GM21576 (cell line): ENCODE data around the gene KYNU.
"Not testable (repeated sequence)": the region's sequence is repeated elsewhere in the genome, so short reads cannot be mapped to it uniquely, and the experiment has no call there.

ENCODE experiments used
- ATAC-seq: cut with Tn5 transposase; IDR thresholded peaks from one replicate; pipeline ENCODE4 v1.9.1; 2021; ENCODE audit warnings: mild to moderate bottlenecking, moderate library complexity; ENCODE audit not compliant: unreplicated experiment

KYNU gene

DNA sequence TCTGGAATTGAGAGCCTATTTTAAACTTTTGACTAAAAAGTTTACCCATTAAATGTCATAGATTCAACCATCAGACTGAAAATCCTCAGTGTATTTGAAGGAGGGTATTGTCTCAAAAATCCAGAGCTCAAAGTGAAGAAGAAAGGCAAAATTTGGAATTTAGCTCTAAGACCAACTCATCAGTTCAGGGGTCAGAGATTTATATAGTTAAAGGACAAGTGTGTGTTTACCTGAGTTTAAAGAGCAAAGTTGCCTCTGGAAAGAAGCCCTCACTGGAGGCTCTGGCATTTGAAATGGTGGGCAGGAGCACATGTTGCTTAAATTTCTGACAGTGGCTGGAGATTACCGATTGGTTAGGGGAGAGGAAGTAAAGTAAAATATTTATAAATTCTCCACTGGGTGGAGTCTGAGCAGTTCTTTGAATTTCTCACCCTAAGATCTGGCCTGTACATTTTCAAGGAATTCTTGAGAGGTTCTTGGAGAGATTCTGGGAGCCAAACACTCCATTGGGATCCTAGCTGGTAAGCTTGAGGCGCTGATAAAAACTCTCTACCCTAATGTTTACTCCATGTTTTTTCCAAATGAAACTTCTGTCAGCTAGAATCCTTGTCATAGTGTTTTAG lies at the start of gene KYNU:
KYNU (plus strand) TSS at position 449 of the 623 bp plus-strand sequence. CDS start 7,704 bp downstream, outside the sequence.
- ATAC-seq = peak; percentile 57

DNA sequence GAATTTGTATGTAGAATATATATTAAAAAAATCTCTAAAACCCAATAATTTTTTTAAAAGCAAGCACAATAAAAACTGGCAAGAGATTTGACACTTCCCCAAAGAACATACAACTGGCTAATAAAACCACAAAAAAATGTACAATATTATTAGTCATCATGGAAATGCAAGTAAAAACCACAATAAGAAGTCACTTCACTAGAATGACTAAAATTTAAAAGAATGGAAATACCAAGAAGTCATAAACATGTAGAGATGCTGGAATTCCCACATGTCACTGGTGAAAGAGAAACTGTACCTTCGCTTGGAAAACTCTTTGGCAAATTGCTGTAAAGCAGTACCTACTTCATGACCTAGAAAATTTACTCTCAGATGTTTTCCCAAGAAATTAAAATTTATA lies 43.4 kb upstream of the KYNU start:
- ATAC-seq = no peak

DNA sequence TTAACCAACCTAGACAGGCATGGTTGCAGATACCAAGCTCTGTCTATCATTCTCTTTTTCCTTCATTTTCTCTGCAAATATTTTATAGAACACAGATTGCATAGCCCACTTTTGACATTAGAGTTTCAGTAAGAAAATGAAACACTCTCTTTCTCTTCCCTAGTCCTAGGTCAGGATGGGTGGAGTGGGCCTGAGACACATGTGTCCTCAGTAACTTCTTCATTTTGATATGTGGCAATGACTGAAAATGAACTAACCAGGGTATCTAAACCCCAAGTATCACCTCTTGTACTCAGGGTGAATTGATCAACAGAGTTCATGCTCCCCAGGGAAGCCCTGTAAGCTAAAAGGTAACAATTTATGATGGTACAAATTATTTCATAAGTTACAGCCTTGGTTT lies 37.0 kb upstream of the KYNU start:
- ATAC-seq = no peak

DNA sequence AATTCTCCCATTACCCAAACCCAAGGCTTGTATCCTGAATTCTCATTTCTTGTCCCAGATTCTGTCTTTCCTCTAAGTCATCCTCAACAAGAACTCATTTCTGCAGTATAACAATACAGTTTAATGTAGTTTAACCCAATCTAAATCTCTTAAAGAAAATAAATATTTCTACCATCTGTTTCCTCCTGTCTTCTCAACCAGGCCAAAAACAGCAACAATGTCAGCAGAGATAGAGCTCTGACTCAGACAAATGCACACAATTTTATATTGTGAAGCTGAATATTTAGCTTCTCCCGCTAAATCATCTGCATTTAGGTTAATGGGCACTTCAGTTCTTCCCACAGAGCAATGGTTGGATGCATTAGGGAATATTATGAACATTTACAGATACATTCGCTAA lies 35.7 kb upstream of the KYNU start:
- ATAC-seq = no peak

DNA sequence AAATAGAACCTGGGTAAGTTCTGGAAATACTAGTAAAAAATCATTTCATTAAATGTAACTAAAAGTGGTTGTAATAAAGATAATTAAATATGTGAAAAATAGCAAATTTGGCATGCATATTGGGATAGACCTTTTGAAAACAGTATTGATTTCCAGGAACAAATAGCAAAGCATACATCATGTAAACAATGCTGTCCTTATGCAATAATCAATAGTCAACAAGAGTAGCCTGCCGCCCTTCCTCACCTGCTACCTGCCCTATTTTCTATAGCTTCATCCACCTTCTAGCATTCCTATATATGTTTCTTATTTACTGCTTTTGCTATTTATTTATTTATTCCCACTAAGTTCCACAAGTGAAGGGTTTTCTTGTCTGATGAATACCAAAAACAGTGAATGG lies 35.1 kb upstream of the KYNU start:
- ATAC-seq = no peak

DNA sequence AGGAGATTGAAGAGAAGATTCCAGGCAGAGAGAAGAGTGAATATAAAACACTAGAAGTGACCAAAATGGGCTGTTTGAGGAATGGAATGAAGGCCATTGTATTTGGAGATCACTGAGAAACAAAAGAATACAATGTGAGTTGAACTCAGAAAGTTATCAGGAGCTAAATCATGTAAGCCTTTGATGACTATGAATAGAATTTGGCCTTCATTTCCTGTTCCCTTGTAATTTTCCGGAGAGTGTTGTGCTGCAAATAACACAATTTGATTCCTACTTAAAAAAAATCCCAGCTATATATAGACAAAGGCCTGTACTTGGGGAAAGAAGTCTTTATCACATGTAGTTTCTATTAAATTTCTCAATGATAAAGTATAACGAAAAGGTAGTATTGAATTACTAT lies 33.7 kb upstream of the KYNU start:
- no peak for ATAC-seq

DNA sequence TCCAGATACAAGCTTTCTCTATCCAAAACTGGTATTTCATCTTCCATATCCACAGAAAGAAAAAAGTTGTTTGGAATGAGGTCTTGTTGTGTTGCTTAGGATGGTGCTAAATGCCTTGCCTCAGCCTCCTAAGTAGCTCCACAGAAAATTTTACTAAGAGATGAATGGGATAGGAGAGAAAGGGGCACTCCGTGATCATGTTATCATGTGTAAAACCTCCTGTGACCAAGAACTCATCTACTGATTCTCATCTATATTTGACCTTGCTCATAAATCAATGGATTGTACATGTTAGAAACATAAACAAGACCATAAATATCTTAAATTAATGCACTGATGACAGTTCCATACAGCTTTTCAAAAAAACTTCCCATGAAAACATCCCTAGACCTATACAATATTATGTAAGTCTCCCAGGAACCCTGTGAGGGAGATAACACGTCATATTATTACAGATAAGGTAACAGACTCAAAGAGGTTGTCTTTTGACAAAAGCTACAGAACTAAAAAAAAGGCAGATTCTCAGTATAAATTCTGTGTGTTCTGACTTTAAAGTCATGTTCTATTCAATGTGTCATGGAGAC lies 29.3 kb upstream of the KYNU start:
- no peak for ATAC-seq

DNA sequence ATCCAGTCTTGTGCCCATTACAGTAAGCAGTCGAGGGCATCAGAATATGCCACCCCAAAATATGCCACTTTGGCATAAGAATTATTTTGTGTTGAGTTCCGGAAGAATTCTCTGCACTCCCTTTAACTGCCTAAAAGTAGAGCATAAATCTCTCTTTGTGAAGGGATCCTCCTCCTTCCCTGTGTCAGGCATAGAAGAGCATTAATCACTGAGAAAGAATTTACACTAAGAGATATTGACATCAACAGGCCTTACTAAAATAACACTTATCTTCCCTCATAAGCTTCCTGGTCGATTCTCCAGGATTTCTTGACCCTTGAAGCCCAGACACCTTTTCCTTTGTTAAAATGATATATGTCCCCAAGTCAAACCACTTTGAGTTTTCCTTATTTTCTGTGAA lies 27.6 kb upstream of the KYNU start:
- no peak for ATAC-seq

DNA sequence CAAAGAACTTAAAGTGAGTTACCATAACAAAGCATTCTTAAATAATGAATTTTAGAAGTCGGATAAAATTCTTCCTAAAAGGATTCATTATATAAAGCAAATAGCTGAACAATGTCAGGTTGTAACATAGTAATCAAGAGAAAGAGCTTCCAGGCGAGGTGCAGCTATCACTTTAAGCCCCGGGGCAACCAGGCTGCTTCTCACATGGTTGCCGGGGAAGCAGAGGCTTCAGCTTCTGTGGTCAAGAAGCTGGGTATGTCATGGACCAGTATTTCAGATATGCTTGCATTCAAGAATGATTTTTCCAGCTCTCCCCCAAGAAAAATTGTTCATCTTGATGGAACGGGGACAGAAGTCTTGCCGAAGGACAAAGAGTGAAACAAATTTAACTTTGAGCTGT lies 23.6 kb upstream of the KYNU start:
- no peak for ATAC-seq

DNA sequence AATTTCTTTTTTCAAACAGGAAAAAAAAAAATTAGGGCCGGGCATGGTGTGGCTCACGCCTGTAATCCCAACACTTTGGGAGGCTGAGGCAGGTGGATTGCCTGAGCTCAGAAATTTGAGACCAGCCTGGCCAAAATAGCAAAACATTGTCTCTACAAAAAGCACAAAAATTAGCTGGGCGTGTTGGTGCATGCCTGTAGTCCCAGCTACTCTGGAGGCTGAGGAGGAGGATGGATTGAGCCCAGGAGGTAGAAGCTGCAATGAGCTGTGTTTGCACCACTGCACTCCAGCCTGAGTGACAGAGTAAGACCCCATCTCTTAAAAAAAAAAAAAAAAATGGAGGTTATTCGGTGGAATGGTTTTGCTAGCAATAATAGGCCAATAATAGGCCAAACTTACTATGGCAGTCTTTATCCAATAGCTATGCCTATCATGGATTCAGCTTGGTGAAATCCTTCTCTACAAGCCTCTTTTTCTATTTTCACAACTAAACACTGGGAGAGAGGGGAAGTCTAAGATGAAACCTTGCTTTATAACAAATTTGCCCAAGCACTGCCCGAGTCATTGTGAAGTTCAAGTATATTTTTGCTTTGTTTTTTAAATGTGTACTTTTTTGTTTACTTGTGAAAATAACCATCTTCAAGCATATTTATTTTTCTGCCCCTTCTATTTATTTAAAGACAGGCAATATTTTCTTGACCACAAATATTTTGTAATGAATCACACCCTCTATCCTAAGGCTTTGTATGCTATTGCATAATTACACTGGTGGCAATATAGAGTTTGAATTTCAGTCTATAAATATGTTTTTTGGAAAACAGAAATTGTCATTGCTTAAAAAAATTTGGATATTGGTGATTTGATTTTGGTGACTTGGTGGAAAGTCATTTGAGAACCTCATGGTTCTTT lies 20.0 kb upstream of the KYNU start:
- ATAC-seq = no peak

DNA sequence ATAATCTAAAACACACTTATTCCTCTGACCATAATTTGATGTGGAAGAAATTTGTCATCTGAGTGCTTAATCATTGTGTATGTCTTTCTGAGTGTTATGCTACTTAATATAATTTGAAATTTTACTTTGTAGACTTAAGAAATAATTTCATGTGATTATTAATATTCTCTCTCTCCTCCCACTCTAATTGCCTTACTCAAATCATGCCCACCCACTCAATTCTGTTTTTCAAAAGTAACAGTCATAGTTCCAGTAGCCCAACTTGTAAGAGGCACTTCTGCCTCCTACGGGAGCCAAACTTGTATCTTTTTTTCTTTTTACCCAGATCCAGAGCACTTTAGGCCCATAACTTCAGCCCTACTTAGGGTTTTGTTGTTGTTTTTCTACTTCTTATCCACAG lies 18.5 kb upstream of the KYNU start:
- ATAC-seq = no peak

DNA sequence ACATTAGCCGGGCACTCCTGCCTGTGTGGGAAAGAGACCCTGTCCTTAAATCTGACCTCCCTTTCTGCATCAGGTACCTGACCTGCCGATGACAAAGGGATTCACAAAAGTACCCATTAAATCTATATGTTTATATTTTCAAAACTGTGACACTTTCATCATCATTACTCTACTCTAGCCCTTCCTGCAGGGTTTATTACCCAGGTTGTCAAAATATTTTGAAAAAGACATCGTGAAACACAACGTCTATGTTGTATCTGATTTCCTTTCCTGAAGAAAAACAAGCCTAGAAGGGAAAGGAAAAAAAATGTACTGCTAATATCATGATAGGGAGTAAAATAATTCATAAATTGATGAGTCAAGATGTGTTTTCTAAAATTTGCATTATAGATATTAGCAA lies 15.2 kb upstream of the KYNU start:
- ATAC-seq = no peak

DNA sequence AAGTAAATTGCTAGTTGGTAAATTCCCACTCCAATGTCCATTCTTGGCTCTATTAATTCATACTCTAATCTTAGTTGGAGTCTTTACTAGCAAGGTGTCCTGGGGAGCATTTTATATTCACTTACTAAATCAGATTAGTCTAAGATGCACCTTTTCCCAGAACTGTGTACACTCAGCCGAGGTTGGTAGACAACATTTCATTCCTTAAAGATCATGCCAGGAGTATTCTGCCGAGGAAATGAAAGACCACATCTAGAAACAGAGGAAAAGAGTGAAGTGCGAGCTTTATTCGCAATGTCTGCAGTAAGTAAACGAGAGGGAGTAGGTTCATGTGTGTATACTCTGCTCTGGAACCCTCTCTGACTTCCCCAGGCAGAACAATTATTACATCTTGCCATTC lies 14.6 kb upstream of the KYNU start:
- ATAC-seq = no peak

DNA sequence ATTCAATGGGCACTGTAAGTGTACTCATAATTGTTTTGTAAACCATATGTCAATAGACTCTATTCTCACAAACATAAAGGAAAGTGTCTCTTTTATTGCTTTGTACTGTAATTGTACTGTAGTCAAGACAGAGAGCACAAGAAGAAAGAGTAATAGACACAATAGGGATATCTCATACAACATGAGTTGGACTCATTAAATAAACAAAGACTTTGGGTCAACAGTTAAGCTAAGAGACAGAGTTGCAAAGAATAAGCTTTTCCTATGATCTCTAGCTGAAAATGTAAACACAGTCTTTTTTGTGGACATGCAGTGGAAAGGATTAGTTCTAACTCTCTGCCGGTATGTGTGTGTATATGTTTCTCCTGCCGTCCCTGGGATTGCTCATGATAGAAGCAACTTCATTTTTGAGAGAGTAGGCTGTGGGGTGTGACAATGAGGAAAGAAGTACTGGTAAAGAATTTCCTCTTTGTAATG lies 13.9 kb upstream of the KYNU start:
- no peak for ATAC-seq

DNA sequence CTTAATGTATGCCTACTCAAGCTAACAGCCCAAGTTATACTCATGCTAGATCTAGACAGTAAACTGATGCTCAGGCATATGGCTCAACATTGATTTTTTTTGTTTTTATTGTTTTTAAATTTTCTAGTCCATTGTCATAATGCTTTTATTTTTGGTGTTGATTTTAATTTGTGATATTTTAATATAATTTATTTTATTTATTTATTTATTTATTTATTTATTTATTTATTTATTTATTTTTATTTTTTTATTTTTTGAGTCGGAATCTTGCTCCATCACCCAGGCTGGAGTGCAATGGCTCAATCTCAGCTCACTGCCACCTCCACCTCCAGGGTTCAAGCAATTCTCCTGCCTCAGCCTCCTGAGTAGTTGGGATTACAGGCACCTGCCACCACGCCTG lies 12.9 kb upstream of the KYNU start:
- ATAC-seq = not testable (repeated sequence)

DNA sequence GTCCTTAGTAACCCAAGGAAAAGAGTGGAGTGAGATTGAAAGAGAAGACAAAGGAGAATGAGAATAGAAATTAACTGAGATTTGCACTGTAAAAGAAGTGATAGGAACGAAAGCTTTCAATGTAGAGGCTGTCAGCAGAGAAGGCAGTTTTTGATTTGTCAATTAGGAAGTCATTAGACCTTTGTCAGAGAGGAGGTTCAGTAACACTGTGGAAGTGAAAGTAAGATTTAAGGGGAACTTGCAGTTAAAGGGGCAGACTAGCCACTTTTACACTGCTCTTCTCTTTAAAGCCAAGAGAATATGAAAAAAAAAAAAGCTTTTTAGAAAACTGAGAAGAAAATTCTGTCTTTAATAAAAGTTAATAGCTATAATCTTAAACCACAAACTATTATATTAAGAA lies 11.5 kb upstream of the KYNU start:
- peak; percentile 94 for ATAC-seq

DNA sequence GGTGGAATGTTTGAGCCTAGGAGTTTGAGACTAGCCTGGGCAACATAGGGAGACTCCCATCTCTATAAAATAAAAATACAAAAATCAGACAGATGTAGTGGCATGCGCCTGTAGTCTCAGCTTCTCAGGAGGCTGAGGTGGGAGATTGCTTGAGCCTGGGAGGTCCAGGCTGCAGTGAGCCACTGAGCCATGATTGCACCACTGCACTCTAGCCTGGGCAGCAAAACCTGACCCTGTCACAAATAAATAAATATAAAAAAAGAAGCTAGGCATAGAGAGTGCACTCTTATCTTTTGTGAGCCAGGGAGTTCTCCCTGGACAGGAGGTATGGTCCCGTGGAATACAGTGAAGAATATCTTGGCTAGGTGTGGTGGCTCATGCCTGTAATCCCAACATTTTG lies 11.0 kb upstream of the KYNU start:
- peak; percentile 18 for ATAC-seq

DNA sequence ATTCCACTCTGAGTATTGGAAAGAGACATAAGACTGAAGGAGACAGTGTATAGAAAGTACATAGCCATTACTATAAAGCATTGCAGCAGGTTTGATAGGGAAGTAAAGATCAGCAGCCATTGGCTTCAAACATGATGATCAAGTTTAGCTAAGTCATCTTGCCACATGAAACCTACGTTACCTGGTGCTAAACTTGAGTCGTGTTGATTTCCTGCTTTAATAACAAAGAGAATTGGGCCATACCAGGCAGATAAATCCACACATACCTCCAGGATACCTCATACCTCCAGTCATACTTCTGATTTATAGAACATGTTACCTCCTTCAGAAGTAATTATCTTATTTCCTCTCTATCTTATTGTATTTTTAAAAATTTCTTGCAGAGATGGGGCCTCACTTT lies 10.3 kb upstream of the KYNU start:
- no peak for ATAC-seq

DNA sequence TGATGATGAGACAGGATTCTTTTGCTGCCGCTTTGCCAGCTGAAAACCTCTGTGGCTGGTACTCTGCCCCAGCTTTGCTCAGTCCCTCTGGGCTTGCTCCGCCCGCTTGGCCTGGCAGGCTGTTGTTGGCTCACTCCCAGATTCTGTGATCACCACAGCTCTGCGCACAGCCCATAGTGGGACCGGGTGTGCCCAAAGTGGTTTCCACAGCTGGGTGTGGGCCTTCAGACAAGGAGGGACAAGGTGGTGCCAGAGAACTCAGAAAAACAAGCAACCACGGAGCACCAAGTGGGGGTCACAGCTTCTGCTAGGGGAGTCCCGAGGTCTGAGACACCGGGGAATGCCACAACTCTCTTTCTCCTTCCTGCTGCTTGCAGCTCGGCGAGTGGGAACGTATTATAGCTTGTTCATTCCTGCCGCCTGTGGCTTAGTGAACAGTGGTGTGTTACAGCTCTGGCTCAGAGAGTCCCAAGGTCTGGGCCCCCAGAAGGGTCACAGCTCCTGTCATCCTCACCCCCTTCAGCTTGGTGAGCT lies 9.2 kb upstream of the KYNU start:
- ATAC-seq = no peak

DNA sequence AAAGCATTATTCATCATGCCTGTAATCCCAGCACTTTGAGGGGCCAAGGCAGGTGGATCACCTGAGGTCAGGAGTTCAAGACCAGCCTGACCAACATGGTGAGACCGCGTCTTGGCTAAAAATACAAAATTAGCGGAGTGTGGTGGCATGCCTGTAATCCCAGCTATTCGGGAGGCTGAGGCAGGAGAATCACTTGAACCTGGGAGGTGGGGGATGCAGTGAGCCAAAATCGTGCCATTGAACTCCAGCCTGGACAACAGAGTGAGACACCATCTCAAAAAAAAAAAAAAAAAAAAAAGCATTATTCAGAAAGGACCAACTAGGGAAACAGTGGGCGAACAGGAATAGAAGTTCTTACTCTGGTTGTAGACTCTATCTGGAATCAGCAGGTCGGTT lies 8.4 kb upstream of the KYNU start:
- not testable (repeated sequence) for ATAC-seq

DNA sequence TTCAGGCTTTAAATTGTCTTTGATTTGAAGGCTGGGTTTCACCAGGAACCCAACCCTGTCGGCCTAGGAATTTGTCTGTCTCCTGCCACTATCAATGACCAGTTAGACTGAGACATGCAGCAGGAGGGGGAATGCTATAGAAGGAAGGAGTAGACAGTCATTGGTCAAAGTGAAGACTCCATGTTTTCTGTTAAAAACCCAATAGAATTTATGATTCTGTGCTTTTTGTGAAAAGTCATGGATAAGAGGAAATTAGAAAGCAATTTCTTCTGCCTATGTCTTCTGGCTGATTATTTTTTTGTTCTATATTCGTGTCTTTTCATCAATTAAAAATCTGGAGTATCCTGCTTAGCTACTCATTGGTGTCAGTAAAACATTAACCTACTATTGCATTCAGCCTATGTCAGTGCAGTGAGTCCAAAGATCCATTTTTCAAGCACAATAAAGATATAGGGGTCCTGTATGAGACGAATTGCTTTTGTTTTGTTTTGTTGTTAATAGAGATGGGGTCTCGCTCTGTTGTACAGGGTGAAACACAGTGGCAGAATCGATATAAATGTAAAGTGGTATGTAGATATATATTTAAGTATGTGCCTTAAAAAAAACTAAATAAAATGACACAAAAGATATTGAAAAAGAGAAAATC lies 7.9 kb upstream of the KYNU start:
- no peak for ATAC-seq
